HL-60/S4 treated with phorbol 12-myristate 13-acetate at 8.2 ng/mL for 4 days and 3 days (cell line): ENCODE data around the gene NLGN4X.

Experiments used
- in situ Hi-C: fragments of 300-500 bp; cut with MboI; formaldehyde crosslinking; loops from 2 replicates; pipeline ENCODE4 v1.15.0; 2022; ENCODE audit warnings: low sequenced_read_pairs

Gene NLGN4X

GRCh38 chrX:6228720-6229119 is at the start of gene NLGN4X:
Gene NLGN4X, minus strand, starts transcription at chrX:6228867. Its CDS starts 77,401 bp downstream, at chrX:6151466.
- in situ Hi-C loops = no loop called here

DNA sequence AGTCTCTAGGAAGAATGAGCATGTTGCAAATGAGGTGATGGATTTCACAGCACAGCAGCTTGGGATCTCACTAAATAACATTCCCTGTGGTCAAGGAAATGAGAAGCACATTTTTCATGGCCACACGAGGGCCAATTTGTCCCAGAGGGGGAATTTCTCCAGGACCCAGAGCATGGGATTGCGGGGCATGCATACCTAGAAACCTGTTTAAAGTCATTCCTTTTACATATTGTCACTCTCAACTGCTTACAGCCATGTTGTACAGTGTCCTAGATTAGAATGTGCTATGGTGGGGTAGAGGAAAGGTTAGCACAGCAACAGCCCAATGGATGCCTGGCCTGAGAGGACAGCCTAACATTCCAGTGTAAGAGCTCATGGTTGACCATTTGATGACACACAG is 37.4 kb upstream of the NLGN4X start:
- in situ Hi-C loops = no loop called here

DNA sequence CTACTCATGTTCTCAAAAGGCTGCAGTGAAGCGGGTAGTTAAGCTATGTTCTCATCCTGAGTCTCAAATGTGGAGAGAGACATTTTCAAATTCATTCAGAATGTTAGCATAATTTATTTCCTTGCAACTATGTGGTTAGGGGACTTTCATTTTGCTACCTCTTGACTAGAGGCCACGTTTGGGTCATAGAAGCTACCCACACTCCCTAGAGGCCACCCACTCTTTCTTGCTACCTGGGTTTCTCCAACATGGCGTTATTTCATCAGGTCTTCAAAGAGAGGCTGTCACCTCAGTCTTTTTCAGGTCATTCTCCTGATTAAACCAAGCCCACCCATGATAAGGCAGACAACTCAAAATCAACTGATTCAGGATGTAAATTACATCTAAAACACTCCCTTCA is 34.3 kb upstream of the NLGN4X start:
- in situ Hi-C loops = no loop called here

DNA sequence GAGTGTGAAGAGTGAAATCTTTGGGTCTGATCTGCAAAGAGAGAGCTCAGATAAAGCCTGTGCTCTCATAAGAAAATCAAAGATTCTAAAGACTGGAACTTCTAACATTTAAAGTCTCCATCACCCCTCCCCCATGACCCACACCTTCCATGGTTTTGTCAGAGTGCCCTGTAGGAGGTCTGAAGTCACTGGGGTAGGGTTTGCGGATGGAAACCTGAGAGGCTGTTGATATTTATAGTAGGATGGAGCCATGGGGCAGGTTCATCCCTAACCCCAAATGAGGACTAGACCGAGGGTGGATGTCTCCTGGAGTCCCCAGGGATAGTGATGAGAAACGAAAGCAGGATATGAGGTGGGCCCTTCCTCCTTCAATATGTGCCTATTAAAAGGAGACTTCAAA is 28.4 kb upstream of the NLGN4X start:
- in situ Hi-C loops = no loop called here

- in situ Hi-C loops = no loop called here
Measured at GRCh38 chrX:6244666-6245065, 16.0 kb upstream of the NLGN4X start.

- in situ Hi-C loops = no loop called here
Measured at GRCh38 chrX:6238576-6238975, 9.9 kb upstream of the NLGN4X start.

DNA sequence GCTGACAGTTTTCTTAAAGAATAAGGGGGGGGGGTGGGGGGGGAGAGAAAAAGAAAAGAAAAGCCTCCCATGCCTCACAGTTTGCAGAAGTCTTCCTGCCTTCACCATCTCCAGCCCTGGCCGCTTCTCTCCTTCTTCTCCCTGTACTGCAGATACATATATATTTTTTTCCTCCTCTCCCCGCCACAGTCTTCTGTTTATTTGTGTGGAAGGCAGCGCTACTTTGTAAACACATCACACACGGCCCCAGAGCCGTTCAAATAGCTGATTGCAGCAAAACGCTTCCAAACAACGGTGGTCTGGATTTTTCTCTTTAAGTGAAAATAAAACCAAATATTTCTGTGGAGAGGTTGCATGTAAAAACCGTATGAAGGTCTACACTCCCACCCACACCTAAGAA is 732 bp downstream of the NLGN4X start:
- in situ Hi-C loops = no loop called here

DNA sequence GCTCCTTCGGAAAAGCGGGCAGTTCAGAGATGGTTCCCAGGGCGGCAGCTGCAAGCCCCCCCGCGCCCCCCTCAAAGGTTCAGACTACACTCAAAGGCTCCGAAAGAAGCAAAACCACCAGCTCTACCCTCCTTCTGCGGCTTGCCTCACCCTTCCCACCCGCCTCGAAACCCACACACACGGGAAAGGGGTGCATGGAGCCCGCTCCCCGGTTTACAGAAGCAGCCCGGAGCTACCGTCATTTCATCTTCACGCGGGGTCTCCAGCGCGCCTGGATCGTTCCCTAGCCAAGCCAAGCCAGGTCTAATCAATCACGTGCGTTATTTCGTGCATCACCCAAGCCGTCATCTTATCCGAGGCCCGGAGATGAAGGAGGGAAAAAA is 1.2 kb downstream of the NLGN4X start:
- in situ Hi-C loops = no loop called here

GRCh38 chrX:6226596-6227452 is 1.8 kb downstream of the NLGN4X start:
- in situ Hi-C loops = no loop called here

GRCh38 chrX:6225911-6226595 is 2.6 kb downstream of the NLGN4X start:
- in situ Hi-C loops = no loop called here

DNA sequence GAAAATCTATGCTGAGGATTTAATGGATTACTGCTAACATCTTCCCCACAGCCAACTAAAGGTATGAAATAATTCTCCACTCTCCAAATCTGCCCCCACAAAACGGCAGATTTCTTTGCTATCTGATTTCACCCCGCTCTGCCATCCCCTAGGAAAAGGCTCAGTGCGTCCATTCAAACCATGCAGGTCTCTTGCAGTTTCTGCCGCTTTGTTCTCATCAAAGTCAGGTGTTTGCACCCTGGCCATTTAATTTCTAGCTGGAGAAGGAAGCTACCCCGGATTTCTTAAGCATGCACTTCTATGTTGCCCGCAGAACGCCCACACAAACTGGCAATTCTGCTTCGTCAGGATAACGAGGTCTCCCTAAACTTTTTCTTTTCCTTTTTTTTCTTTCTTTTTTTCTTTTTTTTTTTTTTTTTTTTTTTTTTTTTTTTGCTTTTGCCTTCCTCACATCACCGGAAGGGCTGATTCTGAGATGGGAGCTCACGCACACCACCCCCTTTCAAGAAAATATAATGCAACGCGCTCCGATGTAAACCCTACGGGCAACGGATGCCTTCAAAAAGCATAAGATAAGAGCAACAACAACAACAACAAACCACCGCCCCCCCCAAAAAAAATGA is 3.3 kb downstream of the NLGN4X start:
- in situ Hi-C loops = no loop called here

DNA sequence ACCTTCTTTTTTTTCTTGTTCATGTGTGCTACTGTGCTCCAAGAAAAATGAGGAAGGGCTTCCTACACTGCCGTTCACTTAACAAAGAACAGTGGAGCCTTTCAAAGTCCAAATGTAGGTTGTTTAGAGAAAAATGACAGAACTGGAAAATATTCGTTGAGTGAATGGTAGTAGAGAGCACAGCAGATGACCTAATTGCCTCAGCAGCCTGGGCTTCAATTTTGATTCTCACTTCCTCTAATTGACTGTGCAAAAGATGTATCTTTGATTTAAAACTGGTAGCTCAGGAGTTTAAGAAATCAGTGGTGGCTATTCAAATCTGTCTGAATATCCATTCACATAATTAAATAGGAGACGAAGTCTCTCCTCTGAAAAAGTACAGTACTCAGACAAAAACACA is 5.2 kb downstream of the NLGN4X start:
- in situ Hi-C loops = no loop called here

DNA sequence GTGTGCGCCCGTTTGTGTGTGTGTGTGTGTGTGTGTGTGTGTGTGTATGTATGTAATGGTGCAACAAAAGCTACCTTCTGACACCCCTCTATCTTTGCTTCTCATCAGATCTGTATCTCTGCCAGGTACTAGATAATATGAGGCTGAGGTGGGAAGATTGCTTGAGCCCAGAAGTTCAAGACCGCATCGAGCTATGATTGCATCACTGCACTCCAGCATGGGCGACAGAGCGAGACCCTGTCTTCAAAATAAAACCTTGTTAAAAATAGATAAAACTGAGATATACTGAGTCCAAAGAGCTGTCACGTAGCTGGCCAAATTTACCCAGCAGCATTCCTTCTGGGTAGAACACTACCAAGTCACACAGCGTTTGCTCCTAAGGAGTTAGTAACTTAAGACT is 18.4 kb downstream of the NLGN4X start:
- in situ Hi-C loops = no loop called here

DNA sequence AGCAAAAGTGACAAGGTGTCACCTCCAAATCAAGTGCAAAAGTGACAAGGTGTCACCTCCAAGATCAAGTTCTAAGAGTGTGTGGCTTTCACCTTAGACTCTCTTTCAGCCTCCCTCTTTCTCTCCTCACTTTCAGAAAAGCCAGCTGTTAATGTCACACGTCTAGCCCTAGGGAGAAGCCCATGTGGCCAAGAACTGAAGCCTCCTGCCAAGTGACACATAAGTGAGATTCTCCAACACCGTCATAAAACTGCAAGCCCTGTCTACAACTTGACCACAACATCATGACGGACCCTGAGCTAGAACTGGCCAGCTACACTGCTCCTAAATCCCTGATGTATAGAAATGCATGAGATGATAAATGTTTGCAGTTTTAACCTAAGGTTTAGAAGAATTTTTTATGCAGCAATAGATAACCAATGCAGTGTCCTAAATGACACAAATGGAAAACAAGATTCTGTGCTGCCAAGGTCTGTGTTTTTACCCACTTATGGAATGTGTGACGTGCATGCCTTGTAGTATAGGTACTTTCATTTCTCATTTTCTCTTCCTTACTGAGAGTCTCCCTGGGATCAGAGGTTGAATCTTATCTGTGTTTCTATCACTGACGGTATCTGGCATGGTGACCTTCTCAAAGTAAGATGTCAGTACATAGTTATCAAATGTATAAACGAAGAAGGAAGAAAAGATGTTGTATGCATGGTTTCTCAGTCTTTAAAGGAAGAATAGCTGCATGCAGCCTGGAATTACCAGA is 25.0 kb downstream of the NLGN4X start:
- in situ Hi-C loops = no loop called here

GRCh38 chrX:6199486-6199885 is 29.2 kb downstream of the NLGN4X start:
- in situ Hi-C loops = no loop called here

DNA sequence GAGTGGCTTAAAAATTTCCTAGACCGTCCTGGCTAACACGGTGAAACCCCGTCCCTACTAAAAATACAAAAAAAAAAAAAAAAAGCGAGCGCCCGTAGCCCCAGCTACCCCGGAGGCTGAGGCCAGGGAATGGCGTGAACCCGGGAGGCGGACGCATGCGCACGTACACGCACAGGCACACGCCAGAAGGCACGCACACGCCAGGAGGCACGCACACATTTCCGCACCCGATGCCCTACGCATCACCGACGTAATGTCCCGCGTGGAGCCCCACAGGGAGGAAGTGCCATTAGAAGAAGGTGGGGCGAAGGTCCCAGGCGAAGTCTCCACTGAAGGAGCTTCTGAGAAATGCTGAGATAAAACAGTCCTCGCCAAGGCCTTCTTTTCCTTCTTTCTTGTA is 41.4 kb downstream of the NLGN4X start:
- in situ Hi-C loops = no loop called here

GRCh38 chrX:6184900-6185515 is 43.7 kb downstream of the NLGN4X start:
- in situ Hi-C loops = no loop called here

DNA sequence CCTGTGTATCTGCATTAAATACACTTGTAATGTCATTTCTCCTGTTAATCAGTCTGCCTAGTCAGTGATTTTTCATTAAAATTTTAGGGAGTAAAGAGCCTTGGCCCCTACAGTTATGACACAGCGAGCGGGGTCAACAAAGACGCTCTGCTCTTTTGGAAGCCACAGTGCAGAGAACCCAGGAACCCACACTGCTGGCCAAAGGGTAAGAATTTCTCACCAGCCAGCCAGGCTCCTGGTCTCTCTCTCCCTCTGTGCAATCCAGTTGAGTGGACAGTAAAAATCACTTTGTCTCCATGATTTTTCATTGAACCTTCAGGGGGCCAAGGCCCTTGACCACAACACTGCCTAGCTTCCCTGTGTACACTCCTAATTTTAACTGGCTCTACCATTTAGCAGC is 52.8 kb downstream of the NLGN4X start:
- in situ Hi-C loops = no loop called here

GRCh38 chrX:6170424-6170823 is 58.2 kb downstream of the NLGN4X start:
- in situ Hi-C loops = no loop called here

- in situ Hi-C loops = no loop called here
Measured at GRCh38 chrX:6169407-6169806, 59.3 kb downstream of the NLGN4X start.

DNA sequence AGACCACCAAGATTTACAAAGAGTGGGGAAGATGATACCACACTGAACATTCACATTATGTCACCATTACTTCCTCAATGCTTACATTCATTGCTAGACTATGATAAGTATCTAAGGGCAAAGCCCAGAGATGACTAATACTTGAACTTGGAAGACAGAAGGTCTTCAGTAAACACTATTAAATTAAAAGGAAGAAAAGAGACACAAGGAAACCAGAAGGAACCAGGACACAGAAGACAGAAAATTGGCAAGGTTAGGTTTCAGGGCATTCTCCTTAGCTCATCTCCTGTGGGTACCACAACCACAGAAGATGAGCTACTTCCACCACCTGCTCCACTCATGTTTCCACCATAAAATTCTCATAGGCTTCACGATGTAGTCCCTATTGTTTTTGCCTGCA is 64.9 kb downstream of the NLGN4X start:
- in situ Hi-C loops = no loop called here
